Uterus (tissue), 4 donors: ENCODE measurements around the gene FMNL1. TPM values are rescaled to one million over a fixed set of nuclear protein-coding genes. Genes with fewer than 3 reads are reported as not detected.

ENCODE experiments used
- DNase-seq, 2 donors: peaks; one replicate each; pipeline ENCODE4 v3.0.0-alpha.2; 2019 to 2020
- H3K27ac ChIP-seq, 2 donors: fragments of 200-600 bp; sonication (generic); 1 replicate in 1 of 2; 2 replicates in 1 of 2; pipeline ENCODE4 v1.5.1; 2016 to 2018
- H3K27me3 ChIP-seq, 2 donors: fragments of 200-600 bp; sonication (generic); one replicate each; pipeline ENCODE4 v1.5.1; 2018 to 2019; ENCODE audit warnings: control low read depth in 1 of 2
- H3K36me3 ChIP-seq, 2 donors: fragments of 200-600 bp; sonication (generic); one replicate each; pipeline ENCODE4 v1.5.1; 2019; ENCODE audit warnings: control low read depth in 1 of 2
- H3K4me1 ChIP-seq, 2 donors: fragments of 200-600 bp; sonication (generic); one replicate each; pipeline ENCODE4 v1.5.1; 2018 to 2019; ENCODE audit warnings: control low read depth in 1 of 2
- H3K4me3 ChIP-seq, 2 donors: fragments of 200-600 bp; sonication (generic); 1 replicate in 1 of 2; 2 replicates in 1 of 2; pipeline ENCODE4 v1.5.1; 2018 to 2019; ENCODE audit warnings: mild to moderate bottlenecking in 1 of 2
- H3K9me3 ChIP-seq, 2 donors: fragments of 200-600 bp; sonication (generic); one replicate each; pipeline ENCODE4 v1.5.1; 2019; ENCODE audit warnings: control low read depth in 1 of 2
- CTCF ChIP-seq, 4 experiments: fragments of 200-600 bp in 2 of 4; fragments of 450-650 bp in 2 of 4; sonication (generic) in 2 of 4; IDR thresholded peaks; one replicate each; pipeline ENCODE4 v1.5.1; 2016 to 2019; ENCODE audit warnings: antibody characterized with exemption in 4 of 4, mild to moderate bottlenecking in 2 of 4, moderate library complexity in 1 of 4
- POLR2A ChIP-seq, 2 donors: fragments of 450-650 bp; IDR thresholded peaks; one replicate each; pipeline ENCODE4 v1.6.1; 2016; ENCODE audit warnings: antibody characterized with exemption in 2 of 2, mild to moderate bottlenecking in 1 of 2, moderate library complexity in 1 of 2
- intact Hi-C: fragments of 100-400 bp; cut with DNase I; formaldehyde crosslinking; loops from one replicate; pipeline ENCODE4 v1.15.1; 2023; ENCODE audit warnings: low total_unique reads
- total RNA-seq, 4 donors: library from RNA; depleted of rRNA in 3 of 4; stranded (reverse); fragments of >200 nt in 3 of 4; gene quantifications; one replicate each; pipeline versions ENCODE4 v1.1.0 to v1.2.4, GENCODE V29; 2014 to 2023
- donor health status: DM: yes; HTN: yes; CAD: no.

The FMNL1 gene
- total RNA-seq, 4 donors from 2014 or later: 2.6 to 12.3 (median 3.6) TPM

GRCh38 chr17:45226576-45226975 is 4.9 kb downstream of the FMNL1 start:
- Histone ChIP-seq H3K27ac (peak overlapping the region; percentile 5 to 58), H3K27me3 (no peaks in the 10 kb centered on the region), H3K9me3 (no peaks in the 10 kb centered on the region), H3K36me3 (no peaks in the 10 kb centered on the region), H3K4me1 (peaks cover 0 to 6% of the 10 kb centered on the region in 2 donors), H3K4me3 (no peak overlapping the region)
- intact Hi-C loops: loop anchor here (5.0 kb wide), 1 partner anchor 161 kb away; no protein-coding TSS in a partner anchor
- TF ChIP-seq POLR2A (IDR thresholded peaks at IDR 0.05) (no peak), CTCF (IDR thresholded peaks at IDR 0.05) (no peak)
- no peak for DNase-seq

- intact Hi-C loops: loop anchor here (5.0 kb wide), 1 partner anchor 160 kb away; no protein-coding TSS in a partner anchor
- Histone ChIP-seq H3K4me1 (peaks cover 0 to under 1% of the 10 kb centered on the region in 2 donors), H3K4me3 (no peak overlapping the region), H3K9me3 (no peaks in the 10 kb centered on the region), H3K36me3 (no peaks in the 10 kb centered on the region), H3K27ac (peak overlapping the region; percentile 56 to 58), H3K27me3 (no peaks in the 10 kb centered on the region)
- DNase-seq: no peak
- TF ChIP-seq CTCF (IDR thresholded peaks at IDR 0.05) (no peak), POLR2A (IDR thresholded peaks at IDR 0.05) (no peak)
These were observed 5.6 kb downstream of the FMNL1 start for GRCh38 chr17:45227101-45227925.

GRCh38 chr17:45227926-45228762 is 6.5 kb downstream of the FMNL1 start:
- no peaks in the 10 kb centered on the region for H3K36me3 ChIP-seq
- intact Hi-C loops: loop anchor here (5.0 kb wide), 1 partner anchor 159 kb away; no protein-coding TSS in a partner anchor
- DNase-seq: no peak
- H3K9me3 ChIP-seq: no peaks in the 10 kb centered on the region
- H3K27me3 ChIP-seq: no peaks in the 10 kb centered on the region
- H3K27ac ChIP-seq: peak overlapping the region; percentile 56 to 58
- TF ChIP-seq CTCF (IDR thresholded peaks at IDR 0.05) (no peak), POLR2A (IDR thresholded peaks at IDR 0.05) (no peak)
- no peak overlapping the region for H3K4me3 ChIP-seq
- no peaks in the 10 kb centered on the region for H3K4me1 ChIP-seq

GRCh38 chr17:45228763-45229539 is 7.3 kb downstream of the FMNL1 start:
- no peak overlapping the region for H3K4me3 ChIP-seq
- H3K27ac ChIP-seq: peak overlapping the region; percentile 56 to 58
- TF ChIP-seq POLR2A (IDR thresholded peaks at IDR 0.05) (peak in 1 of 2 donors; percentile 32), CTCF (IDR thresholded peaks at IDR 0.05) (peak in 1 of 4 experiments; percentile 12)
- no peaks in the 10 kb centered on the region for H3K4me1 ChIP-seq
- DNase-seq: peak; percentile 87 to 92
- no peaks in the 10 kb centered on the region for H3K9me3 ChIP-seq
- intact Hi-C loops: loop anchor here (5.0 kb wide), 1 partner anchor 158 kb away; no protein-coding TSS in a partner anchor
- H3K36me3 ChIP-seq: no peaks in the 10 kb centered on the region
- no peaks in the 10 kb centered on the region for H3K27me3 ChIP-seq
